Activated CD4-positive, CD25-positive, alpha-beta regulatory T cell treated with anti-CD3 and anti-CD28 coated beads, Interleukin-2, amount 50 U/mL, for 16 hours (primary cell): Measurements from ENCODE around the gene GULP1.

ENCODE experiments used
- DNase-seq: peaks from one replicate; pipeline ENCODE4 v3.0.0-alpha.2; 2020; ENCODE audit warnings: low read depth, low spot score

GULP1 gene

GRCh38 chr2:188367164-188367563, 75.5 kb downstream of the GULP1 start:
- DNase-seq, result no peak

GRCh38 chr2:188369365-188369764, 77.7 kb downstream of the GULP1 start:
- DNase-seq, result no peak

DNA sequence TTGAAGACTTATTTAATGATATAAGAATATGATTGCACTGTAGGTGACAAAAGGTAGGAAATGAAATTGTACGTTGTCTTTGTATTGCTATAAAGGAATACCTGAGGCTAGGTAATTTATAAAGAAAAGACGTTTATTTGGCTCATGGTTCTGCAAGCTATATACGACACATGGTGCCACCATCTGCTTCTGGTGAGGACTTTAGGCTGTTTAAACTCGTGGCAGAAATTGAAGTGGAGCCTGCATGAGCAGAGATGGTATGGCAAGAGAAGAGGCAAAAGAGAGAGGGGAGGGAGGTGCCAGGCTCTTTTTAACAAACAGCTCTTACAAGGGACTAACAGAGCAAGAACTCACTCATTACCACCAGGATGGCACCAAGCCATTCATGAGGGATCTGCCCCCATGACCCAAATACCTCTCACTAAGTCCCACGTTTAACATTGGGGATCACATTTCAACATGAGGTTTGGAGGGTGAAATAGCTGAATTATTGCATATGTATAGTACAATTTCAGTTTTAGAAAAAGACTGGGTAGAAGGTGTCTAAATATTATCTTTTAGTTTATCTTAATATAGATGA, 86.8 kb downstream of the GULP1 start:
- no peak for DNase-seq

DNA sequence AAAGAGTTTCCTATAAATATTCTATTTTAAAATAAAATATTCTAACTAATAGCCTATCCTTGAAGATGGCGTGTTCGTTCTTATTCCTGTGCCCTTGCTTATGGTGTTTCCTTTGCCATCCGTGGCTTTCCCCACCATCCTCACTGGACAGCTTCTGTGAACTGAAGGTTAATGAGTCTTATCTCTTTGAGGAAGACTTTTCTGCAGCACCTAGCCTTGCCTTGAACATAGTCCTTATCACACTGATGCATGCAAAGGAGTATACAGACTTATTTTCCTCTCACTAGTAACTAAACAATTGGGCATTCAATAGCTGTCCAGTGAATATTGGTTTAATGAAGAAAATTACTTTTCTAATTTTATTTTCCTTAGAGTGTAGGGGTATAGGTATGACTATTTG, 88.1 kb downstream of the GULP1 start:
- no peak for DNase-seq

DNA sequence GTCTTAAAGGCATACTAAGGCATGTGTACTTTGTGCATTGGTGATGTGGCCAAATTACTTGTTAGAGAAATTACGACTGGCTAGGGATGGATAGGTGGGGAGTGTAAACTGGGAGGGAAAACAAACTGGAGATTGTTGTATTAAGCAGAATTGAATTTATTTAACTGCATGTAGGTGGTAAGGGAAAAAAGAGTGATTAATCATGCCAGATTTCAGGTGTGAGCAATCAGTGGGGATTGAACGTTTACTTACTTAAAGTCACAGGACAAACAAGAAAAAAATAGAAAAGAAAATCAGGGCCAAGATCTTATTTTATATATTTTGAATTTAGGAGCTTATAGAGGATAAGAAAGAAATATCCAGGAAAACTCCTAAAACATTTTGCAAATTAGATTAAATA, 88.6 kb downstream of the GULP1 start:
- DNase-seq, result no peak

GRCh38 chr2:188381614-188382013, 89.9 kb downstream of the GULP1 start:
- no peak for DNase-seq

- DNase-seq, result no peak
Observed at GRCh38 chr2:188382107-188382506, 90.4 kb downstream of the GULP1 start.

DNA sequence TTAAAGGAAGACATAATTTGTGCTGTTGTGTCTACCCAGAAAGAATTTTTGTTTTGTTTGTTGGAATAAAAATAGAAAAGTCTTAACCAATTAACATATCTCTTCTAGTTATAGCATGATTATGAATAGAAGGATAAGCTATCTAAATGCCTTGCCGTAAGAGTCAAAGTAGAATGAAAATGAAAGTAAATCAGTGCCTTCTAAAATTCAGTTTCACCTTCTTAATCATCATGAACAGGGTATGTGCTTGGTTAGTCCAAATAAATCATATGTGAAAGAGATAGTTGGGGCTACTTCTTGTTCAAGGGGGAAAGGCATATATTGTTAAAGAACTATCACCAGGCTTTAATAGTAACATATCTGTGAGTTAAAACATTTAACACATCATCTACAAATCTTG, 91.5 kb downstream of the GULP1 start:
- no peak for DNase-seq

- no peak for DNase-seq
Observed at GRCh38 chr2:188385857-188386256, 94.2 kb downstream of the GULP1 start.

GRCh38 chr2:188388831-188389230, 97.2 kb downstream of the GULP1 start:
- DNase-seq, result no peak

GRCh38 chr2:188391354-188391753, 99.7 kb downstream of the GULP1 start:
- DNase-seq, result no peak

DNA sequence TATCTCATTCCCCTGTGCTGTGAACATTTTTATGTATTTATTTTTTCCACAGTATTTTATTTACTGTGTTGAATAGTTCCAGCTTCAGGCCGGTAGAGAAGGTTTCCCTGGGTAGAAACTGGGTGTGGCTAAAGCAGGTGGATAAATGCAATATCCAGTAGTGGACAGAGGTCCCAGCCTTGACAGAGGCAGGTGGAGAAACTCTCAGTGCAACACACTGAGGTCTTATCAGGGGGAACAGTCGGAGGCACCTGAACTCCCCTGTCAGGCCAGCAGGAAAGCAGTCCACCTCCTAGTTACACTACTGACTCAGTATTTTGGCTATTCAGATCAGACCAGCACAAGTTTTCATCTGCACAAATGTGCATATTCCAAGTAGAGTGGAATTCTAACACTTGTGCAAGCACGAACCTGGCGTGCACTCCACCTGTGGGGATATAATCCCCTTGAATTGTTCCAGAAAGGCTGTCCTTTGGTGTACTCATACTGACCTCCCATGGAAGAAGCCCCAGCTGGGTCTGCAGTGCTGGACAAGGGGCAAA, 103.3 kb downstream of the GULP1 start:
- DNase-seq, result no peak

GRCh38 chr2:188395903-188396689, 104.4 kb downstream of the GULP1 start:
- DNase-seq, result no peak

DNA sequence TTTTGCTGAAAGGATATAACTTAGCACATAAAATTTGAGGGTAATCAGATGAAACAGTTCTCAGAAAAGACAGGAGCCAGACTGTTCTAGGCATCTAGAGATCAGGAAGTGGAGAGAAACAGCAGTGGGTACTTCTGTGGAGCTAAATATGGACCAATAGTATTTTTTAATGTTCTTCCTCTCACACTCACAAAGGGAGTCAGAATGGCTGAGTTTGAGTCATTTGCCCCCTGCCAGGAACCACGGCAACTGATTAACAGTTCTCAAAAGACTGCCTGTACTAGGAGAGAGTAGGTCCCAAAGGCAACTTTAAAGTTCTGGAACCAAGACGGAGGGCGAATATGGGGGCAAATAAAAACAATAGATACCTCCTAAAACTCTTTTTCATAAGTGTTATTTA, 107.5 kb downstream of the GULP1 start:
- no peak for DNase-seq

- DNase-seq, result no peak
Observed at GRCh38 chr2:188403676-188404075, 112.0 kb downstream of the GULP1 start.

- no peak for DNase-seq
Observed at GRCh38 chr2:188404341-188405004, 112.8 kb downstream of the GULP1 start.

DNA sequence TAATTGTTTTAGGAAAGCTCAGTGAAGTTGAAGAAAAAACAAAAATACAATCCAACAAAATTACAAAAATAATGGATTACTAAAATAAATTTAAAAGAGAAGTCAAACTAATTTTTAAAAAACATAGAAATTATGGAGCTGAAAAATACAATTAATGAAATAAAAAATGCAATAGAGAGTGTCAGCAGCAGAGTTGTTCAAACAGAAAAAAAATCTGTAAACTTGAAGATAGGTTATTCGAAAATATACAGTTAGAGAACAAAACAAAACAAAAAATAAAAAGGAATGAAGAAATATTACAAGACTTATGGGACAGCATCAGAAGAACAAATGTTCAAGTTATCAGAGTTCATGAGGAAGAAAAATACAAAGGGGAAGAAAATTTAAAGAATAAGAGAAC, 114.7 kb downstream of the GULP1 start:
- no peak for DNase-seq

- no peak for DNase-seq
Observed at GRCh38 chr2:188410504-188411235, 119.0 kb downstream of the GULP1 start.

- DNase-seq, result no peak
Observed at GRCh38 chr2:188412190-188412589, 120.5 kb downstream of the GULP1 start.

DNA sequence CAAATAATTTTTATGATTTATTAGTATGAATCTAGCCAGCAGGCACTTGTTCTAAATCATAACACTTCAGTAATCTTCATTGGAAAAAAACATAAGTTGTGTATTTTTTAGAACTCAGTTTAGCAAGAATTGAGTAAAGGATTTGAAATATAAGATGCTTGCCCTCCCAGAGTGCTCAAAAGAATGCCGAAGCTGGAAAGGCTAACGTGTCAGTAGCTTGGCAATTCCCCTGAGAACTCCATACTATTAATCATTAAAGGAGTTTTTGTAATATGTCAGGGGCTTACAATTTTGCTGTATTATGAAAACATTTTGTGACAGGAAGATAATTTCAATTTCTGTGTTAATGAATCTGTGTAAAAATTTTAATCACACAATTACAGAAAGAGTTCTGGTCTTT, 122.7 kb downstream of the GULP1 start:
- no peak for DNase-seq

DNA sequence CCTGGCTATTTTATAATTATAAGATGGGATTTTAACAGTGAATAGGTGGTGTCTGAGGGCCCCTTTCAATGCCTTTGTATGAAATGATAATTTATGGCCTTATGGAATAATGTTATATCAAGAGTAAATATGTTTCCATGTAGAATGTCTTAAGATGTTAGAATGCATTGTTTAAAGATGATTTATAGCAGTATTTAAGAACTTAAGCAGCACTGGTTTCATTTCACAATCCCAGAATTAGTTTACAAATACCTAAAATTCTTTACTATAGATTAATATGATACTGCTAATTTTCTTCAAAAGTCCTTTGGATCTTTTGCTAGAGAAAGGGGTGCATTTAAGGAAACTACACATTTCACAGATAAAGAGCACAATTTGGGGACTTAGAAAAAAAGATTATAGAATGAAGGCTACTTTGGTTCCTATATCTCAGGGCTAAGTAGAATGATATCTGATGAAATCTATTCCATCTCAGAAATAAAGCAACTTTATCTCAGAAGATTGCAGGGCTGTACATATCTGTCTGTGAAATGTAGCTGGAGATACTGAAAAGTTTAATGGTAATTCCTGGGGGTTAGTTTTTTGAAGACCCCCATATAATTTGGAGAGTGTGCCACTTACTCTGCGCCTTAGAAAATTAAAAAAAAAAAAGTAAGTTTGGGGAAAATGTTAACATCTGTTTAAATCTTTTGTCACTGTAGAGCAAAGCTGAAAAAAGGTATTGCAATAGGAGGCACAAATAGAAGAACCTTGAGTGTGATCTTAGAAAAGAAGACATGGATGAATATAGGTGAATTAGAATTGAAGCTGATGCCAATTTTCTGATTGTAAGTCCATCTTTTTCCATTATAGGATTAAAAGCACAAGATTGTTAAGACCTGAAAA, 123.4 kb downstream of the GULP1 start:
- DNase-seq, result no peak
